IgD-negative memory B cell (primary cell): ENCODE data around the gene BLNK. TPM values are rescaled to one million over a fixed set of nuclear protein-coding genes. Genes with fewer than 3 reads are reported as not detected.

Experiments
- polyA plus RNA-seq: library from polyadenylated mRNA; unstranded; fragments of 300-500 nt; fragmentation: Illumina TruSeq; gene quantifications from one replicate; pipeline ENCODE4 v1.2.3, GENCODE V29; 2021

BLNK gene
- polyA plus RNA-seq, 1 donor from 2014 or later = 217 TPM

Other genes with a start within 250 kb of the BLNK start
- gene CCNJ, start 228.0 kb downstream of the BLNK start, polyA plus RNA-seq = 1.1 TPM
- gene ZNF518A, start 141.3 kb downstream of the BLNK start, polyA plus RNA-seq = 12.8 TPM
- 0.10 TPM for gene DNTT, start 32.9 kb upstream of the BLNK start, polyA plus RNA-seq
- not detected for gene OPALIN, start 87.4 kb upstream of the BLNK start, polyA plus RNA-seq
- 0.41 TPM for gene TLL2, start 242.4 kb upstream of the BLNK start, polyA plus RNA-seq